Measurements from ENCODE around the gene ARL5C.

DNA sequence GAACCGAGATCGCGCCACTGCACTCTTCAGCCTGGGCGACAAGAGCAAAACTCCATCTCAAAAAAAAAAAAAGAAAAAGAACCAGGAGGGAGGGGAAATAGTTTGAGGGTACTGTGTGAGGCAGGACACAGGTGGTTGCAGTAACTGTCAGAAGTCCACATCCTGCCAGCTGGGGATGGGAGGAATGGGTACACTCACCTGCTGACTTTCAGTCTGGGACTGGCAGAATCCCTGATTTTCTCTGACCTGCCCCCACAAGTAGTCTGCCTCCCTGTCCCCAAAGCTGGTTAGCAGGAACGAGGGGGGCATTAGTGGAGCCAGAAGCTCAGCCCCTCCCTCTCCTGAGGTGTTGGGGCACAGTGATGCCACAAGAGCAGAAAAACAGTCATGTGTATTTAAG lies 7.1 kb upstream of the ARL5C start:
- TF ChIP-seq, protein P1, sequence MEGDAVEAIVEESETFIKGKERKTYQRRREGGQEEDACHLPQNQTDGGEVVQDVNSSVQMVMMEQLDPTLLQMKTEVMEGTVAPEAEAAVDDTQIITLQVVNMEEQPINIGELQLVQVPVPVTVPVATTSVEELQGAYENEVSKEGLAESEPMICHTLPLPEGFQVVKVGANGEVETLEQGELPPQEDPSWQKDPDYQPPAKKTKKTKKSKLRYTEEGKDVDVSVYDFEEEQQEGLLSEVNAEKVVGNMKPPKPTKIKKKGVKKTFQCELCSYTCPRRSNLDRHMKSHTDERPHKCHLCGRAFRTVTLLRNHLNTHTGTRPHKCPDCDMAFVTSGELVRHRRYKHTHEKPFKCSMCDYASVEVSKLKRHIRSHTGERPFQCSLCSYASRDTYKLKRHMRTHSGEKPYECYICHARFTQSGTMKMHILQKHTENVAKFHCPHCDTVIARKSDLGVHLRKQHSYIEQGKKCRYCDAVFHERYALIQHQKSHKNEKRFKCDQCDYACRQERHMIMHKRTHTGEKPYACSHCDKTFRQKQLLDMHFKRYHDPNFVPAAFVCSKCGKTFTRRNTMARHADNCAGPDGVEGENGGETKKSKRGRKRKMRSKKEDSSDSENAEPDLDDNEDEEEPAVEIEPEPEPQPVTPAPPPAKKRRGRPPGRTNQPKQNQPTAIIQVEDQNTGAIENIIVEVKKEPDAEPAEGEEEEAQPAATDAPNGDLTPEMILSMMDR (conservative IDR thresholded peaks at IDR 0.05): no peak
- no peak for TF ChIP-seq ZFX (IDR thresholded peaks at IDR 0.05)
